SU-DHL-6 (cell line): Measurements from ENCODE around the gene GHR.

ENCODE experiments used
- H2AFZ ChIP-seq: fragments of 200-600 bp; sonication (generic); 2 replicates; pipeline ENCODE4 v1.6.1; 2014; ENCODE audit warnings: low read depth, mild to moderate bottlenecking, moderate library complexity, mixed read lengths, antibody characterized with exemption, low read length; ENCODE audit not compliant: severe bottlenecking
- H3F3A ChIP-seq: fragments of 200-600 bp; shearing (Covaris generic); 2 replicates; pipeline ENCODE4 v1.6.0; 2016; ENCODE audit warnings: antibody characterized with exemption, mild to moderate bottlenecking; ENCODE audit not compliant: insufficient read depth
- H3K27ac ChIP-seq: fragments of 200-600 bp; sonication (generic); 2 replicates; pipeline ENCODE4 v1.5.1; 2016; ENCODE audit warnings: low read depth, mild to moderate bottlenecking, low read length, moderate library complexity, mixed read lengths
- H3K27me3 ChIP-seq: fragments of 200-600 bp; sonication (generic), shearing (Covaris generic); 2 replicates; pipeline ENCODE4 v1.6.0; 2014; ENCODE audit warnings: mild to moderate bottlenecking, low read length
- H3K36me3 ChIP-seq: fragments of 200-600 bp; sonication (generic); 2 replicates; pipeline ENCODE4 v1.6.1; 2014; ENCODE audit warnings: mild to moderate bottlenecking, low read length, mixed read lengths
- H3K4me2 ChIP-seq: fragments of 300-600, 200-600 bp; shearing (Covaris generic), sonication (generic); 2 replicates; pipeline ENCODE4 v1.6.0; 2014; ENCODE audit warnings: low read length, low read depth, mild to moderate bottlenecking; ENCODE audit not compliant: poor library complexity, severe bottlenecking
- H3K4me3 ChIP-seq: fragments of 200-600 bp; sonication (generic); 2 replicates; pipeline ENCODE4 v1.5.1; 2014; ENCODE audit warnings: antibody characterized with exemption, low read length, mild to moderate bottlenecking, mixed read lengths; ENCODE audit not compliant: insufficient read depth, poor library complexity, severe bottlenecking
- H3K79me2 ChIP-seq: fragments of 200-600 bp; sonication (generic); 2 replicates; pipeline ENCODE4 v1.6.1; 2014; ENCODE audit warnings: mild to moderate bottlenecking, low read length, moderate library complexity; ENCODE audit not compliant: insufficient read depth
- H3K9ac ChIP-seq: fragments of 200-600 bp; sonication (generic); 2 replicates; pipeline ENCODE4 v1.7.0; 2014; ENCODE audit warnings: mild to moderate bottlenecking, low read length
- H3K9me2 ChIP-seq: fragments of 200-600 bp; sonication (generic); replicated peaks from 2 replicates; pipeline ENCODE4 v1.6.1; 2014; ENCODE audit warnings: low read length; ENCODE audit not compliant: insufficient read depth
- H3K9me3 ChIP-seq: fragments of 200-600 bp; sonication (generic); 2 replicates; pipeline ENCODE4 v1.6.1; 2014; ENCODE audit warnings: low read length, mixed read lengths; ENCODE audit not compliant: insufficient read depth
- H4K20me1 ChIP-seq: fragments of 200-600 bp; sonication (generic); 2 replicates; pipeline ENCODE4 v1.6.1; 2014; ENCODE audit warnings: low read depth, mild to moderate bottlenecking, antibody characterized with exemption, low read length, moderate library complexity, mixed read lengths
- EZH2phosphoT487 ChIP-seq: fragments of 200-600 bp; sonication (generic), shearing (Covaris generic); conservative IDR thresholded peaks from 2 replicates; pipeline ENCODE4 v1.6.1; 2018; ENCODE audit warnings: mild to moderate bottlenecking, antibody characterized with exemption, low read length, moderate library complexity, mixed read lengths
- TF ChIP-seq, protein P1 (sequence below): fragments of 200-600 bp; sonication (generic); IDR thresholded peaks from one replicate; pipeline ENCODE4 v1.5.1; 2017; ENCODE audit warnings: antibody characterized with exemption, mild to moderate bottlenecking, low read length, moderate library complexity; ENCODE audit not compliant: insufficient read depth, poor library complexity, severe bottlenecking

The GHR gene

DNA sequence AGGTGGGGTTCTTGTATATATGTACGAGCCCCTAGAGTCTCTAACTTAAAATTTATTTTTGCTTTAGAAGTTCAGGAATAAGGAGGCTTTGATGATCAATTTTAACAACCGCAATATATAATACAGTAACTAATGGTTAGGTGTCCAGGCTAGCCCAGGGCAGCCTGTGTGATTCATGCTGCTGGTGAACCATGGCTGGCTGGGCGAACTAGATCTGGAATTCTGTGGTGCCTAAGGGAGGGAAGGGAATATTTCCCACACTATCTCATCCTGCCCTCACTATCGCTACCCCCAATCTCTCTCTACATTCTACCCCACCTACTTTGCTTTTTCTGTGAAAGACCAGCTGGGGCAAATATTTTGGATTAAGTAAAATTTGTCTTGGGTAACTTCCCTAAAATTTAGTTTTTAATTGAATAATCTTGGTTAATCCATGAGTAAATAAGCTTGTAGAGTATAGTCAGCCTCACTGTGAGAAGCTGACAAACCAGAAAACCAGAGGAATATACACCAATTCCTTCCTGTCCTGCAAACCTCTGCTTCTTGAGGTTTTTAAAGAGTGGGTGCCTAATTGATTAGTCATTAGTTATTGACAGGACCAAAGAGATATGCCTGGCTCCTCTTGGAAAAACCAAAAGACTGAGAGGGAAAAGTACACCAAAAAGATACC, 218.2 kb downstream of the GHR start:
- no peak overlapping the region for H3K4me2 ChIP-seq

DNA sequence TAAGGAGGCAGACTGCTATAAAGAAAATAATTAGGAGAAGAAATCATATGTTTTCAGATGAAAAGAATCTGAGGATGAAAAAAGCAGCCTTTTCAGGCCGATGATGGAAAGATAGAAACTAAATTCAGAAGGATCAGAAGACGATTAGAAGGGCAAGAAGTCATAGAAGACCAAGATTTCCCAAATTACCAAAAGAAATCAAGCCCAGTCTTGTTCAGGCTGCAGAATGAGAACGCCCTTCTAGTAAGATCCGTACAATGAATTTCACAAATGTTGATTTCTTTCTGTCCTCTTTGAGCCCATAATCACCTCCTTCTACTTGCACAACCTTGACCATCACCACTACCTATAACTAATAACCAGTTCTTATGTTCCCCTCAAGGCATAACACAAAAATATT, 218.8 kb downstream of the GHR start:
- H3K9ac ChIP-seq = no peak overlapping the region

More for the DNA sequence above, 218.2 kb downstream of the GHR start:
- Histone ChIP-seq H3K4me3 (no peak overlapping the region), H3K27me3 (no peaks in the 10 kb centered on the region), H3K79me2 (no peaks in the 10 kb centered on the region), H3K27ac (no peak overlapping the region), H3K36me3 (no peaks in the 10 kb centered on the region), H3F3A (no peaks in the 10 kb centered on the region), H3K9me3 (no peaks in the 10 kb centered on the region), H3K9me2 (no peaks in the 10 kb centered on the region), H2AFZ (no peak overlapping the region), H3K9ac (no peak overlapping the region), H4K20me1 (no peaks in the 10 kb centered on the region)
- no peak for TF ChIP-seq EZH2phosphoT487
- TF ChIP-seq, protein P1, sequence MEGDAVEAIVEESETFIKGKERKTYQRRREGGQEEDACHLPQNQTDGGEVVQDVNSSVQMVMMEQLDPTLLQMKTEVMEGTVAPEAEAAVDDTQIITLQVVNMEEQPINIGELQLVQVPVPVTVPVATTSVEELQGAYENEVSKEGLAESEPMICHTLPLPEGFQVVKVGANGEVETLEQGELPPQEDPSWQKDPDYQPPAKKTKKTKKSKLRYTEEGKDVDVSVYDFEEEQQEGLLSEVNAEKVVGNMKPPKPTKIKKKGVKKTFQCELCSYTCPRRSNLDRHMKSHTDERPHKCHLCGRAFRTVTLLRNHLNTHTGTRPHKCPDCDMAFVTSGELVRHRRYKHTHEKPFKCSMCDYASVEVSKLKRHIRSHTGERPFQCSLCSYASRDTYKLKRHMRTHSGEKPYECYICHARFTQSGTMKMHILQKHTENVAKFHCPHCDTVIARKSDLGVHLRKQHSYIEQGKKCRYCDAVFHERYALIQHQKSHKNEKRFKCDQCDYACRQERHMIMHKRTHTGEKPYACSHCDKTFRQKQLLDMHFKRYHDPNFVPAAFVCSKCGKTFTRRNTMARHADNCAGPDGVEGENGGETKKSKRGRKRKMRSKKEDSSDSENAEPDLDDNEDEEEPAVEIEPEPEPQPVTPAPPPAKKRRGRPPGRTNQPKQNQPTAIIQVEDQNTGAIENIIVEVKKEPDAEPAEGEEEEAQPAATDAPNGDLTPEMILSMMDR = no peak

GRCh38 chr5:42643360-42643759, 220.1 kb downstream of the GHR start:
- Histone ChIP-seq H3K9ac (no peak overlapping the region), H3K27ac (no peak overlapping the region), H3K27me3 (no peaks in the 10 kb centered on the region), H3K36me3 (no peaks in the 10 kb centered on the region), H3K4me3 (no peak overlapping the region), H3K9me2 (no peaks in the 10 kb centered on the region), H3K79me2 (no peaks in the 10 kb centered on the region), H4K20me1 (no peaks in the 10 kb centered on the region), H3K9me3 (no peaks in the 10 kb centered on the region), H2AFZ (no peak overlapping the region), H3F3A (no peaks in the 10 kb centered on the region), H3K4me2 (no peak overlapping the region)
- TF ChIP-seq, protein P1 = no peak
- TF ChIP-seq EZH2phosphoT487 = no peak

More for the DNA sequence above, 218.8 kb downstream of the GHR start:
- Histone ChIP-seq H3K36me3 (no peaks in the 10 kb centered on the region), H3K9me2 (no peaks in the 10 kb centered on the region), H3K27me3 (no peaks in the 10 kb centered on the region), H3K4me3 (no peak overlapping the region), H3K4me2 (no peak overlapping the region), H3K27ac (no peak overlapping the region), H2AFZ (no peak overlapping the region), H4K20me1 (no peaks in the 10 kb centered on the region), H3F3A (no peaks in the 10 kb centered on the region), H3K79me2 (no peaks in the 10 kb centered on the region), H3K9me3 (no peaks in the 10 kb centered on the region)
- TF ChIP-seq, protein P1 = no peak
- no peak for TF ChIP-seq EZH2phosphoT487
